ENCODE results near the gene SORCS2.

SORCS2 gene

DNA sequence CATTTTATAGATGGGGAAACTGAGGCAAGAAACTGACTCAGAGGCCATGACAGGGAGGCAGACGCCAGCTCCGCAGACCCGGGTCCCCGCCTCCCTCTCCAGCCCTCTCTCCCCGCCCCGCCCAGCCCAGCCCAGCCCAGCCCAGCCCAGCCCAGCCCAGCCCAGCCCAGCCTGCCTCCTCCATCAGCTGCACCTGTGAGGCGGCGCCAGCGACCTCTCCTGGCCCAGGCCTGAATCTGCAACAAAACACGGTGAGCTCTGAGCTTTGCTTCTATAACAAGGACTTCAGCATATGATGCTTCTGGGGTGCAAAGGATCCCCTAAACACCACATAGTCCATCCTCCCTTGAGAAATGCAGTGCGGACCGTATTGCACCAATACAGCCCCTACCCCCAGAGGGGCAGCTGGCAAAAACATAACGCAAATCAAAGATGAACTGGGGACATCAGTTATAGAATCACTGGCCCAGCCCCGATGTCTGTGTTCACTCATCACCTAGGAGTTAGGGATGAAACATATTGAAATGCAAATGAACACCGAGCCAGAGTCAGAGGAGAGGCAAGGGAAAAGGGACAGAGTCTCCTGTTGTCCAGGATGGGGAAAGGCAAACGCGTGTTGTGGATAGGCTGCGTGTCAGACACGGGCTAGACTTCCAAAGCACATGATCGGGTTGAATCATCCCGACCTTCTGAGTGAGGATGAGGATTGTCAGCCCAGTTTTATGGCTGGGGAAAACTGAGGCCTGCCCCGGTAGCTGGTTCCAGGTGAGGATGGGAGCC is 458.5 kb downstream of the SORCS2 start:
- H3K9me2 ChIP-seq (ENCODE audit: low read depth, low read length), result no peaks in the 10 kb centered on the region
- H3K79me2 ChIP-seq (ENCODE audit: insufficient read depth, low read length), result no peaks in the 10 kb centered on the region
- no peak overlapping the region for H3K4me2 ChIP-seq (ENCODE audit: low read length)
- H3K27me3 ChIP-seq (ENCODE audit: insufficient read depth, low read length), result no peaks in the 10 kb centered on the region
- H3K27ac ChIP-seq (ENCODE audit: low read depth, low read length, poor library complexity, severe bottlenecking), result no peak overlapping the region
- no peaks in the 10 kb centered on the region for H3K4me1 ChIP-seq (ENCODE audit: insufficient read depth, low read length, severe bottlenecking)
- H3K36me3 ChIP-seq (ENCODE audit: insufficient read depth, low read length), result no peaks in the 10 kb centered on the region
- no peaks in the 10 kb centered on the region for H3K9me3 ChIP-seq (ENCODE audit: low read length)
- TF ChIP-seq, protein P1, sequence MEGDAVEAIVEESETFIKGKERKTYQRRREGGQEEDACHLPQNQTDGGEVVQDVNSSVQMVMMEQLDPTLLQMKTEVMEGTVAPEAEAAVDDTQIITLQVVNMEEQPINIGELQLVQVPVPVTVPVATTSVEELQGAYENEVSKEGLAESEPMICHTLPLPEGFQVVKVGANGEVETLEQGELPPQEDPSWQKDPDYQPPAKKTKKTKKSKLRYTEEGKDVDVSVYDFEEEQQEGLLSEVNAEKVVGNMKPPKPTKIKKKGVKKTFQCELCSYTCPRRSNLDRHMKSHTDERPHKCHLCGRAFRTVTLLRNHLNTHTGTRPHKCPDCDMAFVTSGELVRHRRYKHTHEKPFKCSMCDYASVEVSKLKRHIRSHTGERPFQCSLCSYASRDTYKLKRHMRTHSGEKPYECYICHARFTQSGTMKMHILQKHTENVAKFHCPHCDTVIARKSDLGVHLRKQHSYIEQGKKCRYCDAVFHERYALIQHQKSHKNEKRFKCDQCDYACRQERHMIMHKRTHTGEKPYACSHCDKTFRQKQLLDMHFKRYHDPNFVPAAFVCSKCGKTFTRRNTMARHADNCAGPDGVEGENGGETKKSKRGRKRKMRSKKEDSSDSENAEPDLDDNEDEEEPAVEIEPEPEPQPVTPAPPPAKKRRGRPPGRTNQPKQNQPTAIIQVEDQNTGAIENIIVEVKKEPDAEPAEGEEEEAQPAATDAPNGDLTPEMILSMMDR (IDR thresholded peaks at IDR 0.05; ENCODE audit: low read length), result no peak
- no peak for TF ChIP-seq EZH2 (IDR thresholded peaks at IDR 0.05; ENCODE audit: borderline replicate concordance, low read length)
- no peaks in the 10 kb centered on the region for H4K20me1 ChIP-seq (ENCODE audit: insufficient read depth, low read length)
- H3K4me3 ChIP-seq (ENCODE audit: low read depth, low read length, poor library complexity, severe bottlenecking), result no peak overlapping the region
- H3K9ac ChIP-seq (ENCODE audit: low read length), result no peak overlapping the region
- no peak overlapping the region for H2AFZ ChIP-seq (ENCODE audit: low read length)
- H3F3A ChIP-seq (ENCODE audit: insufficient read depth, low read length), result no peaks in the 10 kb centered on the region

DNA sequence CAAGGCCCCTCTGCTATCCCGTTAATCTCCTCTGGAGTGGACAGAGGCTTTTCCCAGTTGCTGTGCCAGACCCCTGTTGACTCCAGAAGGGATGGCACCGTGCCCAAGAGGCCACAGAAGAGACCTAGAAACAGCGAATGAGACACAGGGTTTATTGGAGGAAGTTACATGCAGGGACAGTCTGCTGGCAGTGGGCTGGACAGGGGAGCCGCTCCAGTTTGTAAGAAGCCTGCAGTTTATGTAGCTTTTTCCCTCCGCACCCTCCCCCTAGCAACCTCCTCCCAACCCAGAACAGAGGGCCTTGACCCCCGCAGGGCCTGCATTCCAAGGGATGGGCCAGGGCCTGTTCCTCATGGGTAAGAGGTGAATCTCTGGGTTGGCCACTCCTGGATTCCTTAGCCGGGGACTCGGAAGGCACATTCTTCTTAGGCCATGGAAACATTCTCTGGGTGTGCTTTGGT is 459.2 kb downstream of the SORCS2 start:
- no peak overlapping the region for H3K4me2 ChIP-seq (ENCODE audit: low read length)
- H3K9me2 ChIP-seq (ENCODE audit: low read depth, low read length), result no peaks in the 10 kb centered on the region
- H3K27ac ChIP-seq (ENCODE audit: low read depth, low read length, poor library complexity, severe bottlenecking), result no peak overlapping the region
- H2AFZ ChIP-seq (ENCODE audit: low read length), result no peak overlapping the region
- H3K36me3 ChIP-seq (ENCODE audit: insufficient read depth, low read length), result no peaks in the 10 kb centered on the region
- no peaks in the 10 kb centered on the region for H3K27me3 ChIP-seq (ENCODE audit: insufficient read depth, low read length)
- no peaks in the 10 kb centered on the region for H3K4me1 ChIP-seq (ENCODE audit: insufficient read depth, low read length, severe bottlenecking)
- no peak overlapping the region for H3K9ac ChIP-seq (ENCODE audit: low read length)
- H3K79me2 ChIP-seq (ENCODE audit: insufficient read depth, low read length), result no peaks in the 10 kb centered on the region
- no peak overlapping the region for H3K4me3 ChIP-seq (ENCODE audit: low read depth, low read length, poor library complexity, severe bottlenecking)
- no peaks in the 10 kb centered on the region for H3F3A ChIP-seq (ENCODE audit: insufficient read depth, low read length)
- no peaks in the 10 kb centered on the region for H4K20me1 ChIP-seq (ENCODE audit: insufficient read depth, low read length)
- TF ChIP-seq EZH2 (IDR thresholded peaks at IDR 0.05; ENCODE audit: borderline replicate concordance, low read length), result no peak
- TF ChIP-seq, protein P1 (IDR thresholded peaks at IDR 0.05; ENCODE audit: low read length), result no peak
- no peaks in the 10 kb centered on the region for H3K9me3 ChIP-seq (ENCODE audit: low read length)

DNA sequence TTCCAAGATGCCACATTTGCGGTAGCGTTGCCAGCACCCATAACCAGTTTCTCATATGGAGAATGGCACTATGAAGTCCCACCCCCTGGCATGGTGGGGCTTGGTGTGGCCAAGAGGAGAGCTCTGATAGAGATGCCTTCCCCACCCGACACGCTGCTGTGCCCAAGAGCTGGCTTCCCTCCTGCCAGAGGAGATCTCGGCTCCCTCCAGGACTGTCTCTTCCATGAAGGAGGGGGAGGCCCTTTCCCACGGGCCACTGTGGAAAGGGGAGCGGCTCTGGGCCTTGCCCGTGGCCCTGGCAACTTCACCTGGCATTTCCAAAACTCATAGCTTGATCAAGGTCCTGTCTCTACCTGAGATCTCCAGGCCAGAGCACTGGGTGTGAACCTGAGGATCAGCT is 459.7 kb downstream of the SORCS2 start:
- no peaks in the 10 kb centered on the region for H3F3A ChIP-seq (ENCODE audit: insufficient read depth, low read length)
- H3K79me2 ChIP-seq (ENCODE audit: insufficient read depth, low read length), result no peaks in the 10 kb centered on the region
- no peak overlapping the region for H3K4me2 ChIP-seq (ENCODE audit: low read length)
- no peaks in the 10 kb centered on the region for H3K9me2 ChIP-seq (ENCODE audit: low read depth, low read length)
- no peaks in the 10 kb centered on the region for H3K27me3 ChIP-seq (ENCODE audit: insufficient read depth, low read length)
- H3K36me3 ChIP-seq (ENCODE audit: insufficient read depth, low read length), result no peaks in the 10 kb centered on the region
- H3K4me3 ChIP-seq (ENCODE audit: low read depth, low read length, poor library complexity, severe bottlenecking), result no peak overlapping the region
- no peaks in the 10 kb centered on the region for H3K9me3 ChIP-seq (ENCODE audit: low read length)
- H2AFZ ChIP-seq (ENCODE audit: low read length), result no peak overlapping the region
- TF ChIP-seq, protein P1 (IDR thresholded peaks at IDR 0.05; ENCODE audit: low read length), result no peak
- TF ChIP-seq EZH2 (IDR thresholded peaks at IDR 0.05; ENCODE audit: borderline replicate concordance, low read length), result no peak
- no peaks in the 10 kb centered on the region for H3K4me1 ChIP-seq (ENCODE audit: insufficient read depth, low read length, severe bottlenecking)
- H3K27ac ChIP-seq (ENCODE audit: low read depth, low read length, poor library complexity, severe bottlenecking), result no peak overlapping the region
- H3K9ac ChIP-seq (ENCODE audit: low read length), result no peak overlapping the region
- no peaks in the 10 kb centered on the region for H4K20me1 ChIP-seq (ENCODE audit: insufficient read depth, low read length)

All from OCI-LY1 (cell line).